HG03520 (cell line): ENCODE results near the gene CSPG4.
"Not testable (repeated sequence)": the region's sequence is repeated elsewhere in the genome, so short reads cannot be mapped to it uniquely, and the experiment has no call there.

Experiments
- ATAC-seq: cut with Tn5 transposase; IDR thresholded peaks from one replicate; pipeline ENCODE4 v1.9.1; 2021; ENCODE audit warnings: mild to moderate bottlenecking, moderate library complexity; ENCODE audit not compliant: unreplicated experiment

CSPG4 gene

GRCh38 chr15:75712668-75713337 lies at the start of gene CSPG4:
Gene CSPG4 (minus strand): TSS chr15:75712848. CDS start chr15:75712755, 93 bp downstream.
- ATAC-seq, result no peak

GRCh38 chr15:75762357-75762718 lies 49.7 kb upstream of the CSPG4 start:
- ATAC-seq, result not testable (repeated sequence)

GRCh38 chr15:75761446-75762356 lies 49.1 kb upstream of the CSPG4 start:
- no peak for ATAC-seq

GRCh38 chr15:75760704-75761435 lies 48.2 kb upstream of the CSPG4 start:
- no peak for ATAC-seq

- not testable (repeated sequence) for ATAC-seq
Observed at GRCh38 chr15:75760131-75760520, 47.5 kb upstream of the CSPG4 start.

- no peak for ATAC-seq
Observed at GRCh38 chr15:75759416-75760130, 46.9 kb upstream of the CSPG4 start.

GRCh38 chr15:75758071-75758872 lies 45.6 kb upstream of the CSPG4 start:
- ATAC-seq, result peak; percentile 79

- ATAC-seq, result not testable (repeated sequence)
Observed at GRCh38 chr15:75754871-75755270, 42.2 kb upstream of the CSPG4 start.

- no peak for ATAC-seq
Observed at GRCh38 chr15:75753145-75753544, 40.5 kb upstream of the CSPG4 start.

GRCh38 chr15:75751891-75752290 lies 39.2 kb upstream of the CSPG4 start:
- ATAC-seq, result no peak

- no peak for ATAC-seq
Observed at GRCh38 chr15:75751116-75751875, 38.6 kb upstream of the CSPG4 start.

- ATAC-seq, result no peak
Observed at GRCh38 chr15:75750261-75751050, 37.8 kb upstream of the CSPG4 start.

- no peak for ATAC-seq
Observed at GRCh38 chr15:75749820-75750219, 37.2 kb upstream of the CSPG4 start.

GRCh38 chr15:75748882-75749281 lies 36.2 kb upstream of the CSPG4 start:
- not testable (repeated sequence) for ATAC-seq

GRCh38 chr15:75747121-75747520 lies 34.5 kb upstream of the CSPG4 start:
- not testable (repeated sequence) for ATAC-seq

GRCh38 chr15:75745305-75745704 lies 32.7 kb upstream of the CSPG4 start:
- no peak for ATAC-seq

- not testable (repeated sequence) for ATAC-seq
Observed at GRCh38 chr15:75742346-75742745, 29.7 kb upstream of the CSPG4 start.

GRCh38 chr15:75739791-75740190 lies 27.1 kb upstream of the CSPG4 start:
- ATAC-seq, result no peak
